Ishikawa (cell line): ENCODE data around the gene NMRAL1.
A peak's percentile ranks its signal among the peaks of the same experiment; 100 is the strongest.

Experiments used
- CEBPB ChIP-seq: IDR thresholded peaks from 2 replicates; pipeline ENCODE4 v1.6.1; 2012
- CREB1 ChIP-seq: IDR thresholded peaks from 2 replicates; pipeline ENCODE4 v1.6.1; 2012; ENCODE audit warnings: low read depth
- EGR1 ChIP-seq: IDR thresholded peaks from 2 replicates; pipeline ENCODE4 v1.6.1; 2012
- EP300 ChIP-seq: IDR thresholded peaks from 2 replicates; pipeline ENCODE4 v1.6.1; 2012; ENCODE audit warnings: borderline replicate concordance
- FOXM1 ChIP-seq: IDR thresholded peaks from 2 replicates; pipeline ENCODE4 v1.6.1; 2012; ENCODE audit warnings: low read depth, borderline replicate concordance
- NFIC ChIP-seq: IDR thresholded peaks from 2 replicates; pipeline ENCODE4 v1.6.1; 2012
- RAD21 ChIP-seq: IDR thresholded peaks from 2 replicates; pipeline ENCODE4 v1.6.1; 2012; ENCODE audit warnings: low read depth
- TAF1 ChIP-seq: IDR thresholded peaks from 2 replicates; pipeline ENCODE4 v1.6.1; 2012; ENCODE audit warnings: low read depth, mild to moderate bottlenecking
- TCF12 ChIP-seq: IDR thresholded peaks from 2 replicates; pipeline ENCODE4 v1.6.1; 2012; ENCODE audit warnings: low read depth
- TEAD4 ChIP-seq: IDR thresholded peaks from 2 replicates; pipeline ENCODE4 v1.6.1; 2012
- USF1 ChIP-seq: IDR thresholded peaks from 2 replicates; pipeline ENCODE4 v1.6.1; 2012
- YY1 ChIP-seq: IDR thresholded peaks from 2 replicates; pipeline ENCODE4 v1.6.1; 2012; ENCODE audit warnings: low read depth
- ZBTB7A ChIP-seq: IDR thresholded peaks from 2 replicates; pipeline ENCODE4 v1.6.1; 2012; ENCODE audit warnings: low read depth
- TF ChIP-seq, protein P1 (sequence below): IDR thresholded peaks from 2 replicates; pipeline ENCODE4 v1.6.1; 2012
- TF ChIP-seq, protein P2 (sequence below): IDR thresholded peaks from 2 replicates; pipeline ENCODE4 v1.6.1; 2012; ENCODE audit warnings: low read depth, mild to moderate bottlenecking

Gene NMRAL1

GRCh38 chr16:4511441-4512082 lies 37.1 kb upstream of the NMRAL1 start:
- TF ChIP-seq FOXM1 (no peak), RAD21 (peak; percentile 51), CEBPB (no peak)
- TF ChIP-seq, protein P1, sequence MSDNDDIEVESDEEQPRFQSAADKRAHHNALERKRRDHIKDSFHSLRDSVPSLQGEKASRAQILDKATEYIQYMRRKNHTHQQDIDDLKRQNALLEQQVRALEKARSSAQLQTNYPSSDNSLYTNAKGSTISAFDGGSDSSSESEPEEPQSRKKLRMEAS, result no peak

- TF ChIP-seq TAF1 (no peak), EGR1 (no peak), TEAD4 (no peak), EP300 (no peak), FOXM1 (no peak), TCF12 (no peak), NFIC (no peak)
- TF ChIP-seq, protein P2, sequence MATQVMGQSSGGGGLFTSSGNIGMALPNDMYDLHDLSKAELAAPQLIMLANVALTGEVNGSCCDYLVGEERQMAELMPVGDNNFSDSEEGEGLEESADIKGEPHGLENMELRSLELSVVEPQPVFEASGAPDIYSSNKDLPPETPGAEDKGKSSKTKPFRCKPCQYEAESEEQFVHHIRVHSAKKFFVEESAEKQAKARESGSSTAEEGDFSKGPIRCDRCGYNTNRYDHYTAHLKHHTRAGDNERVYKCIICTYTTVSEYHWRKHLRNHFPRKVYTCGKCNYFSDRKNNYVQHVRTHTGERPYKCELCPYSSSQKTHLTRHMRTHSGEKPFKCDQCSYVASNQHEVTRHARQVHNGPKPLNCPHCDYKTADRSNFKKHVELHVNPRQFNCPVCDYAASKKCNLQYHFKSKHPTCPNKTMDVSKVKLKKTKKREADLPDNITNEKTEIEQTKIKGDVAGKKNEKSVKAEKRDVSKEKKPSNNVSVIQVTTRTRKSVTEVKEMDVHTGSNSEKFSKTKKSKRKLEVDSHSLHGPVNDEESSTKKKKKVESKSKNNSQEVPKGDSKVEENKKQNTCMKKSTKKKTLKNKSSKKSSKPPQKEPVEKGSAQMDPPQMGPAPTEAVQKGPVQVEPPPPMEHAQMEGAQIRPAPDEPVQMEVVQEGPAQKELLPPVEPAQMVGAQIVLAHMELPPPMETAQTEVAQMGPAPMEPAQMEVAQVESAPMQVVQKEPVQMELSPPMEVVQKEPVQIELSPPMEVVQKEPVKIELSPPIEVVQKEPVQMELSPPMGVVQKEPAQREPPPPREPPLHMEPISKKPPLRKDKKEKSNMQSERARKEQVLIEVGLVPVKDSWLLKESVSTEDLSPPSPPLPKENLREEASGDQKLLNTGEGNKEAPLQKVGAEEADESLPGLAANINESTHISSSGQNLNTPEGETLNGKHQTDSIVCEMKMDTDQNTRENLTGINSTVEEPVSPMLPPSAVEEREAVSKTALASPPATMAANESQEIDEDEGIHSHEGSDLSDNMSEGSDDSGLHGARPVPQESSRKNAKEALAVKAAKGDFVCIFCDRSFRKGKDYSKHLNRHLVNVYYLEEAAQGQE, result no peak
Measured at GRCh38 chr16:4510747-4511426, 36.5 kb upstream of the NMRAL1 start.

- TF ChIP-seq ZBTB7A (no peak), YY1 (no peak), CEBPB (no peak)
Measured at GRCh38 chr16:4510131-4510530, 35.7 kb upstream of the NMRAL1 start.

DNA sequence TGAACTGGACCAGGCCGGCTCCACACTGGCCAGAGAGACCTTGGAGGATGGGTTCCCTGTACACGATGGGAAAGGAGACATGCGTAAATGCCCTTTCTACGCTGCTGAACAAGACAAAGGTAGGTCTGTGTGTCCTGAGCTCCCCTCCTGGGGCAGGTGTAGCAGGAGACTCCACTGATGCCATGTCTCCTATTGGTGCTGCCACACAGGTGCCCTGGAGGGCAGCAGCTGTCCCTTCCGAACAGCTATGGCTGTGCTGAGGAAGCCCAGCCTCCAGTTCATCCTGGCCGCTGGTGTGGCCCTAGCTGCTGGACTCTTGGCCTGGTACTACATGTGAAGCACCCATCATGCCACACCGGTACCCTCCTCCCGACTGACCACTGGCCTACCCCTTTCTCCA lies 35.0 kb upstream of the NMRAL1 start:
- TF ChIP-seq USF1 (no peak), TAF1 (no peak), FOXM1 (no peak), YY1 (no peak), TCF12 (no peak), RAD21 (no peak), TEAD4 (no peak), CEBPB (no peak), NFIC (no peak)
- TF ChIP-seq, protein P2, result no peak

- TF ChIP-seq, protein P1, result no peak
- TF ChIP-seq RAD21 (no peak), EGR1 (no peak), USF1 (no peak), TEAD4 (no peak), NFIC (no peak), ZBTB7A (no peak), YY1 (no peak), FOXM1 (no peak), CREB1 (no peak), CEBPB (no peak), TCF12 (no peak), TAF1 (no peak), EP300 (no peak)
- TF ChIP-seq, protein P2, result no peak
Measured at GRCh38 chr16:4508806-4509205, 34.4 kb upstream of the NMRAL1 start.
